Mesenchymal stem cell (in vitro differentiated cells and primary cell): ENCODE data around the gene GNAT3.

Experiments
- DNase-seq: peaks from one replicate; pipeline ENCODE4 v3.0.0-alpha.2; 2013
- H2AFZ ChIP-seq: one replicate; pipeline ENCODE4 v1.6.1; 2013; ENCODE audit warnings: low read depth, mild to moderate bottlenecking, control low read depth, inconsistent platforms, low read length, moderate library complexity
- H2AK5ac ChIP-seq: 2 replicates; pipeline ENCODE4 v1.6.1; 2013; ENCODE audit warnings: low read length, moderate library complexity, mild to moderate bottlenecking, inconsistent platforms; ENCODE audit not compliant: severe bottlenecking
- H2BK120ac ChIP-seq: one replicate; pipeline ENCODE4 v1.6.1; 2013; ENCODE audit warnings: low read depth, mild to moderate bottlenecking, inconsistent platforms, low read length, moderate library complexity
- H2BK12ac ChIP-seq, 2 experiments: one replicate each; pipeline ENCODE4 v1.6.1; 2013; ENCODE audit warnings: inconsistent platforms in 2 of 2, low read length in 2 of 2, mild to moderate bottlenecking in 2 of 2, moderate library complexity in 2 of 2, control low read depth in 1 of 2
- H2BK15ac ChIP-seq: one replicate; pipeline ENCODE4 v1.6.1; 2013; ENCODE audit warnings: mild to moderate bottlenecking, low read depth, inconsistent platforms; ENCODE audit not compliant: poor library complexity, severe bottlenecking
- H2BK5ac ChIP-seq: 2 replicates; pipeline ENCODE4 v1.6.1; 2013; ENCODE audit warnings: low read depth, mild to moderate bottlenecking, low read length, control low read depth, inconsistent platforms; ENCODE audit not compliant: poor library complexity, severe bottlenecking
- H3K14ac ChIP-seq, 2 experiments: one replicate each; pipeline ENCODE4 v1.6.1; 2013; ENCODE audit warnings: inconsistent platforms in 2 of 2, low read length in 2 of 2, control low read depth in 1 of 2, mild to moderate bottlenecking in 1 of 2, moderate library complexity in 1 of 2
- H3K18ac ChIP-seq, 2 experiments: one replicate each; pipeline ENCODE4 v1.6.1; 2013; ENCODE audit warnings: inconsistent platforms in 2 of 2, low read length in 2 of 2, control low read depth in 1 of 2, low read depth in 1 of 2, mild to moderate bottlenecking in 1 of 2
- H3K23ac ChIP-seq, 2 experiments: one replicate each; pipeline ENCODE4 v1.6.1; 2013; ENCODE audit warnings: inconsistent platforms in 2 of 2, low read length in 2 of 2, mild to moderate bottlenecking in 2 of 2, moderate library complexity in 2 of 2, control low read depth in 1 of 2
- H3K27ac ChIP-seq: 2 replicates; pipeline ENCODE4 v1.5.1; 2013; ENCODE audit warnings: mild to moderate bottlenecking, moderate library complexity, low read length, control low read depth, inconsistent platforms; ENCODE audit not compliant: poor library complexity, severe bottlenecking
- H3K27me3 ChIP-seq, 2 experiments: 2 replicates each; pipeline versions ENCODE4 v1.6.1 to v1.7.0; 2013; ENCODE audit warnings: low read length in 2 of 2, mild to moderate bottlenecking in 2 of 2, moderate library complexity in 2 of 2, control low read depth in 1 of 2, inconsistent platforms in 1 of 2; ENCODE audit not compliant: control insufficient read depth in 1 of 2, insufficient read depth in 1 of 2
- H3K36me3 ChIP-seq, 2 experiments: 2 replicates each; pipeline versions ENCODE4 v1.6.1 to v1.7.0; 2013; ENCODE audit warnings: low read length in 2 of 2, control low read depth in 1 of 2, inconsistent platforms in 1 of 2, low read depth in 1 of 2, mild to moderate bottlenecking in 1 of 2; ENCODE audit not compliant: insufficient read depth in 2 of 2, control insufficient read depth in 1 of 2
- H3K4ac ChIP-seq, 2 experiments: one replicate each; pipeline ENCODE4 v1.6.1; 2013; ENCODE audit warnings: inconsistent platforms in 2 of 2, low read length in 2 of 2, mild to moderate bottlenecking in 2 of 2, moderate library complexity in 2 of 2, control low read depth in 1 of 2, low read depth in 1 of 2
- H3K4me1 ChIP-seq: 2 replicates; pipeline ENCODE4 v1.6.1; 2013; ENCODE audit warnings: low read depth, low read length, control low read depth; ENCODE audit not compliant: control insufficient read depth, insufficient read depth
- H3K4me2 ChIP-seq: 2 replicates; pipeline ENCODE4 v1.6.1; 2013; ENCODE audit warnings: low read length, mild to moderate bottlenecking, inconsistent platforms; ENCODE audit not compliant: poor library complexity, severe bottlenecking
- H3K4me3 ChIP-seq, 2 experiments: 2 replicates each; pipeline versions ENCODE4 v1.5.1 to v1.7.0; 2013; ENCODE audit warnings: low read length in 2 of 2, mild to moderate bottlenecking in 2 of 2, control low read depth in 1 of 2, low read depth in 1 of 2; ENCODE audit not compliant: insufficient read depth in 1 of 2
- H3K79me1 ChIP-seq: replicated peaks from 2 replicates; pipeline ENCODE4 v1.6.1; 2013; ENCODE audit warnings: mild to moderate bottlenecking, control low read depth, low read length, inconsistent platforms; ENCODE audit not compliant: poor library complexity, severe bottlenecking
- H3K9ac ChIP-seq: 2 replicates; pipeline ENCODE4 v1.7.0; 2013; ENCODE audit warnings: mild to moderate bottlenecking, low read length, moderate library complexity
- H3K9me3 ChIP-seq: 2 replicates; pipeline ENCODE4 v1.7.0; 2013; ENCODE audit warnings: mild to moderate bottlenecking, low read length; ENCODE audit not compliant: control insufficient read depth
- H4K8ac ChIP-seq: one replicate; pipeline ENCODE4 v1.6.1; 2013; ENCODE audit warnings: inconsistent platforms, mild to moderate bottlenecking, low read length, moderate library complexity
- H4K91ac ChIP-seq: one replicate; pipeline ENCODE4 v1.6.1; 2013; ENCODE audit warnings: mild to moderate bottlenecking, low read length, inconsistent platforms
- WGBS: methylation state at CpG from one replicate; pipeline ENCODE4 v1.1.7; 2013; ENCODE audit warnings: mixed read lengths; 5-methylcytosine and 5-hydroxymethylcytosine counted together

GNAT3 gene

GRCh38 chr7:80412842-80413241 lies 99.0 kb downstream of the GNAT3 start:
- Histone ChIP-seq H3K36me3 (no peaks in the 10 kb centered on the region), H3K4me3 (no peak overlapping the region), H3K23ac (no peak overlapping the region), H3K79me1 (no peaks in the 10 kb centered on the region), H3K9me3 (no peaks in the 10 kb centered on the region), H2AFZ (no peak overlapping the region), H4K8ac (no peak overlapping the region), H3K14ac (no peak overlapping the region), H3K4me1 (no peaks in the 10 kb centered on the region), H3K27ac (no peak overlapping the region), H3K27me3 (no peaks in the 10 kb centered on the region), H3K18ac (no peak overlapping the region), H3K9ac (no peak overlapping the region), H2AK5ac (no peak overlapping the region), H2BK120ac (no peak overlapping the region), H4K91ac (no peak overlapping the region), H3K4me2 (no peak overlapping the region), H2BK5ac (no peak overlapping the region), H2BK15ac (no peak overlapping the region), H3K4ac (no peak overlapping the region), H2BK12ac (no peak overlapping the region)
- 100% methylated on average over 1 of the region's 1 CpG for WGBS
- DNase-seq, result peak; percentile 25

- H2BK15ac ChIP-seq, result no peak overlapping the region
- no peaks in the 10 kb centered on the region for H3K9me3 ChIP-seq
- no peaks in the 10 kb centered on the region for H3K36me3 ChIP-seq
- H3K4me1 ChIP-seq, result no peaks in the 10 kb centered on the region
- H3K4me2 ChIP-seq, result no peak overlapping the region
- H3K18ac ChIP-seq, result no peak overlapping the region
- no peak overlapping the region for H3K14ac ChIP-seq
- WGBS, result 100% methylated on average over 1 of the region's 2 CpGs
- no peak overlapping the region for H4K91ac ChIP-seq
- no peak overlapping the region for H2AK5ac ChIP-seq
- no peaks in the 10 kb centered on the region for H3K27me3 ChIP-seq
- no peak overlapping the region for H3K9ac ChIP-seq
- H2BK5ac ChIP-seq, result no peak overlapping the region
- DNase-seq, result peak; percentile 17
- no peaks in the 10 kb centered on the region for H3K79me1 ChIP-seq
- H2BK120ac ChIP-seq, result no peak overlapping the region
- no peak overlapping the region for H3K23ac ChIP-seq
- no peak overlapping the region for H2AFZ ChIP-seq
- H3K4ac ChIP-seq, result no peak overlapping the region
- no peak overlapping the region for H4K8ac ChIP-seq
- H3K4me3 ChIP-seq, result no peak overlapping the region
- no peak overlapping the region for H2BK12ac ChIP-seq
- no peak overlapping the region for H3K27ac ChIP-seq
Measured at GRCh38 chr7:80411621-80412020, 100.2 kb downstream of the GNAT3 start.

- H3K14ac ChIP-seq, result no peak overlapping the region
- H4K91ac ChIP-seq, result no peak overlapping the region
- no peak overlapping the region for H3K23ac ChIP-seq
- no peak overlapping the region for H2AK5ac ChIP-seq
- no peak overlapping the region for H2BK12ac ChIP-seq
- H3K4ac ChIP-seq, result no peak overlapping the region
- H3K27ac ChIP-seq, result no peak overlapping the region
- no peak overlapping the region for H4K8ac ChIP-seq
- H3K79me1 ChIP-seq, result no peaks in the 10 kb centered on the region
- no peak overlapping the region for H3K18ac ChIP-seq
- no peaks in the 10 kb centered on the region for H3K36me3 ChIP-seq
- no peaks in the 10 kb centered on the region for H3K4me1 ChIP-seq
- no peak overlapping the region for H3K4me2 ChIP-seq
- no peak overlapping the region for H3K4me3 ChIP-seq
- no peak overlapping the region for H2BK5ac ChIP-seq
- H3K27me3 ChIP-seq, result no peaks in the 10 kb centered on the region
- DNase-seq, result peak; percentile 64
- H3K9me3 ChIP-seq, result no peaks in the 10 kb centered on the region
- H2BK15ac ChIP-seq, result no peak overlapping the region
- H3K9ac ChIP-seq, result no peak overlapping the region
- H2AFZ ChIP-seq, result no peak overlapping the region
- H2BK120ac ChIP-seq, result no peak overlapping the region
Measured at GRCh38 chr7:80410081-80410480, 101.8 kb downstream of the GNAT3 start.
